SJSA1 (cell line): ENCODE measurements around the gene ARSJ. TPM values are rescaled to one million over a fixed set of nuclear protein-coding genes. Genes with fewer than 3 reads are reported as not detected.

Experiments
- DNase-seq, 2 experiments: peaks; one replicate each; pipeline ENCODE4 v3.0.0-alpha.2; 2015 to 2020; ENCODE audit warnings: low spot score in 2 of 2, low read depth in 1 of 2
- H3K27ac ChIP-seq: fragments of 250-450 bp; sonication (Bioruptor Pico); 2 replicates; pipeline ENCODE4 v1.5.1; 2020; ENCODE audit warnings: mild to moderate bottlenecking, moderate library complexity
- H3K27me3 ChIP-seq: fragments of 250-450 bp; sonication (Bioruptor Pico); replicated peaks from 2 replicates; pipeline ENCODE4 v1.5.1; 2020; ENCODE audit warnings: mild to moderate bottlenecking, moderate library complexity
- H3K36me3 ChIP-seq: fragments of 250-450 bp; sonication (Bioruptor Pico); 2 replicates; pipeline ENCODE4 v1.5.1; 2020; ENCODE audit warnings: mild to moderate bottlenecking
- H3K4me1 ChIP-seq: fragments of 250-450 bp; sonication (Bioruptor Pico); replicated peaks from 2 replicates; pipeline ENCODE4 v1.6.1; 2021; ENCODE audit warnings: mild to moderate bottlenecking
- H3K4me3 ChIP-seq: fragments of 250-450 bp; sonication (Bioruptor Pico); 2 replicates; pipeline ENCODE4 v1.5.1; 2020; ENCODE audit warnings: mild to moderate bottlenecking
- H3K9me3 ChIP-seq: fragments of 250-450 bp; sonication (Bioruptor Pico); replicated peaks from 2 replicates; pipeline ENCODE4 v1.5.1; 2020; ENCODE audit warnings: mild to moderate bottlenecking
- total RNA-seq: library from RNA; depleted of rRNA; stranded (reverse); fragments of >200 nt; shearing (Covaris generic); gene quantifications from 2 replicates; pipeline ENCODE4 v1.2.3, GENCODE V29; 2014

The ARSJ gene
- total RNA-seq, 1 experiment from 2014 or later, result 67.0 TPM

- no peaks in the 10 kb centered on the region for H3K9me3 ChIP-seq
- no peak overlapping the region for H3K4me3 ChIP-seq
- no peaks in the 10 kb centered on the region for H3K27me3 ChIP-seq
- no peaks in the 10 kb centered on the region for H3K36me3 ChIP-seq
- H3K27ac ChIP-seq, result no peak overlapping the region
- peaks cover under 1% of the 10 kb centered on the region for H3K4me1 ChIP-seq
- no peak for DNase-seq
These were observed 91.4 kb downstream of the ARSJ start for GRCh38 chr4:113888006-113888405.

- Histone ChIP-seq H3K27me3 (no peaks in the 10 kb centered on the region), H3K36me3 (no peaks in the 10 kb centered on the region), H3K27ac (no peak overlapping the region), H3K4me3 (no peak overlapping the region), H3K9me3 (no peaks in the 10 kb centered on the region), H3K4me1 (peaks cover 6% of the 10 kb centered on the region)
- no peak for DNase-seq
These were observed 94.2 kb downstream of the ARSJ start for GRCh38 chr4:113885291-113885690.

GRCh38 chr4:113884655-113885054 is 94.8 kb downstream of the ARSJ start:
- Histone ChIP-seq H3K36me3 (no peaks in the 10 kb centered on the region), H3K27me3 (no peaks in the 10 kb centered on the region), H3K27ac (no peak overlapping the region), H3K4me3 (no peak overlapping the region), H3K4me1 (peaks cover 6% of the 10 kb centered on the region), H3K9me3 (no peaks in the 10 kb centered on the region)
- DNase-seq, result no peak

GRCh38 chr4:113882668-113883067 is 96.8 kb downstream of the ARSJ start:
- Histone ChIP-seq H3K36me3 (no peaks in the 10 kb centered on the region), H3K27ac (no peak overlapping the region), H3K4me3 (no peak overlapping the region), H3K27me3 (no peaks in the 10 kb centered on the region), H3K9me3 (no peaks in the 10 kb centered on the region), H3K4me1 (peaks cover 6% of the 10 kb centered on the region)
- DNase-seq, result peak in 1 of 2 experiments; percentile 11

GRCh38 chr4:113881256-113881655 is 98.2 kb downstream of the ARSJ start:
- peaks cover 6% of the 10 kb centered on the region for H3K4me1 ChIP-seq
- H3K4me3 ChIP-seq, result no peak overlapping the region
- no peak for DNase-seq
- no peak overlapping the region for H3K27ac ChIP-seq
- no peaks in the 10 kb centered on the region for H3K36me3 ChIP-seq
- no peaks in the 10 kb centered on the region for H3K9me3 ChIP-seq
- no peaks in the 10 kb centered on the region for H3K27me3 ChIP-seq

GRCh38 chr4:113880240-113881028 is 99.0 kb downstream of the ARSJ start:
- Histone ChIP-seq H3K27me3 (no peaks in the 10 kb centered on the region), H3K4me1 (peaks cover 6% of the 10 kb centered on the region), H3K36me3 (no peaks in the 10 kb centered on the region), H3K9me3 (no peaks in the 10 kb centered on the region), H3K4me3 (no peak overlapping the region), H3K27ac (no peak overlapping the region)
- no peak for DNase-seq

GRCh38 chr4:113878668-113879067 is 100.8 kb downstream of the ARSJ start:
- peaks cover 6% of the 10 kb centered on the region for H3K4me1 ChIP-seq
- H3K4me3 ChIP-seq, result no peak overlapping the region
- H3K27ac ChIP-seq, result no peak overlapping the region
- H3K9me3 ChIP-seq, result no peaks in the 10 kb centered on the region
- H3K36me3 ChIP-seq, result no peaks in the 10 kb centered on the region
- peak; percentile 31 to 48 for DNase-seq
- H3K27me3 ChIP-seq, result no peaks in the 10 kb centered on the region

GRCh38 chr4:113874480-113874879 is 105.0 kb downstream of the ARSJ start:
- no peak for DNase-seq
- no peaks in the 10 kb centered on the region for H3K36me3 ChIP-seq
- H3K27me3 ChIP-seq, result no peaks in the 10 kb centered on the region; the same call in 1 of the 2 replicates
- no peak overlapping the region for H3K4me3 ChIP-seq
- no peak overlapping the region for H3K27ac ChIP-seq
- H3K9me3 ChIP-seq, result no peaks in the 10 kb centered on the region
- H3K4me1 ChIP-seq, result peaks cover 5% of the 10 kb centered on the region

- H3K4me1 ChIP-seq, result peaks cover 5% of the 10 kb centered on the region
- DNase-seq, result no peak
- no peaks in the 10 kb centered on the region for H3K36me3 ChIP-seq
- no peaks in the 10 kb centered on the region; the same call in 1 of the 2 replicates for H3K27me3 ChIP-seq
- no peak overlapping the region for H3K27ac ChIP-seq
- H3K9me3 ChIP-seq, result no peaks in the 10 kb centered on the region
- no peak overlapping the region for H3K4me3 ChIP-seq
These were observed 105.9 kb downstream of the ARSJ start for GRCh38 chr4:113873508-113873907.

- no peak overlapping the region for H3K27ac ChIP-seq
- no peak for DNase-seq
- H3K4me1 ChIP-seq, result peaks cover 5% of the 10 kb centered on the region
- H3K4me3 ChIP-seq, result no peak overlapping the region
- H3K36me3 ChIP-seq, result no peaks in the 10 kb centered on the region
- no peaks in the 10 kb centered on the region for H3K9me3 ChIP-seq
- no peaks in the 10 kb centered on the region; the same call in 1 of the 2 replicates for H3K27me3 ChIP-seq
These were observed 106.8 kb downstream of the ARSJ start for GRCh38 chr4:113872426-113873260.

GRCh38 chr4:113871080-113871479 is 108.4 kb downstream of the ARSJ start:
- Histone ChIP-seq H3K27me3 (no peaks in the 10 kb centered on the region; the same call in 1 of the 2 replicates), H3K4me1 (peaks cover 5% of the 10 kb centered on the region), H3K4me3 (no peak overlapping the region), H3K27ac (no peak overlapping the region), H3K9me3 (no peaks in the 10 kb centered on the region), H3K36me3 (no peaks in the 10 kb centered on the region)
- no peak for DNase-seq

- Histone ChIP-seq H3K9me3 (no peaks in the 10 kb centered on the region), H3K36me3 (no peaks in the 10 kb centered on the region), H3K4me3 (no peak overlapping the region), H3K27ac (no peak overlapping the region), H3K27me3 (no peaks in the 10 kb centered on the region; the same call in 1 of the 2 replicates), H3K4me1 (peaks cover 5% of the 10 kb centered on the region)
- peak; percentile 25 to 50 for DNase-seq
These were observed 109.6 kb downstream of the ARSJ start for GRCh38 chr4:113869743-113870375.

- DNase-seq, result no peak
- peaks cover 5% of the 10 kb centered on the region for H3K4me1 ChIP-seq
- H3K9me3 ChIP-seq, result no peaks in the 10 kb centered on the region
- no peak overlapping the region for H3K27ac ChIP-seq
- no peak overlapping the region for H3K4me3 ChIP-seq
- no peaks in the 10 kb centered on the region for H3K36me3 ChIP-seq
- no peaks in the 10 kb centered on the region; the same call in 1 of the 2 replicates for H3K27me3 ChIP-seq
These were observed 112.8 kb downstream of the ARSJ start for GRCh38 chr4:113866611-113867010.

- DNase-seq, result no peak
- no peaks in the 10 kb centered on the region for H3K36me3 ChIP-seq
- H3K4me3 ChIP-seq, result no peak overlapping the region
- no peaks in the 10 kb centered on the region for H3K9me3 ChIP-seq
- H3K4me1 ChIP-seq, result no peaks in the 10 kb centered on the region
- no peaks in the 10 kb centered on the region for H3K27me3 ChIP-seq
- H3K27ac ChIP-seq, result no peak overlapping the region
These were observed 120.5 kb downstream of the ARSJ start for GRCh38 chr4:113858924-113859323.
